Gastrocnemius medialis (tissue), 4 donors: Measurements from ENCODE around the gene TMEM17. TPM values are rescaled to one million over a fixed set of nuclear protein-coding genes. Genes with fewer than 3 reads are reported as not detected.

Experiments
- ATAC-seq, 2 donors: fragments of 150-250 bp; one replicate each; pipeline ENCODE4 v1.9.1; 2016
- DNase-seq, 2 donors: peaks; one replicate each; pipeline ENCODE4 v3.0.0-alpha.2; 2019
- H3K27ac ChIP-seq, 4 donors: fragments of 200-600 bp; sonication (generic); 1 replicate in 1 of 4; 2 replicates in 3 of 4; pipeline ENCODE4 v1.5.1; 2016 to 2018; ENCODE audit warnings: mild to moderate bottlenecking in 2 of 4, moderate library complexity in 1 of 4
- H3K27me3 ChIP-seq, 3 donors: fragments of 200-600 bp; sonication (generic) in 2 of 3; 1 replicate in 1 of 3; 2 replicates in 2 of 3; pipeline versions ENCODE4 v1.5.1 to v1.6.0; 2016 to 2019; ENCODE audit warnings: mild to moderate bottlenecking in 1 of 3, moderate library complexity in 1 of 3
- H3K36me3 ChIP-seq, 2 donors: fragments of 200-600 bp; sonication (generic) in 1 of 2; one replicate each; pipeline ENCODE4 v1.5.1; 2017 to 2018
- H3K4me1 ChIP-seq, 2 donors: fragments of 200-600 bp; sonication (generic) in 1 of 2; one replicate each; pipeline ENCODE4 v1.5.1; 2016 to 2017; ENCODE audit warnings: mild to moderate bottlenecking in 2 of 2
- H3K4me3 ChIP-seq, 4 donors: fragments of 200-600 bp; sonication (generic) in 3 of 4; 1 replicate in 1 of 4; 2 replicates in 3 of 4; pipeline ENCODE4 v1.5.1; 2016 to 2019; ENCODE audit warnings: mild to moderate bottlenecking in 2 of 4
- H3K9me3 ChIP-seq, 3 donors: fragments of 200-600 bp; sonication (generic) in 2 of 3; 1 replicate in 1 of 3; 2 replicates in 2 of 3; pipeline ENCODE4 v1.5.1; 2016 to 2019
- CTCF ChIP-seq, 5 experiments: fragments of 450-650 bp in 3 of 5; fragments of 200-600 bp in 2 of 5; sonication (generic) in 2 of 5; IDR thresholded peaks in 4 of 5; conservative IDR thresholded peaks in 1 of 5; 1 replicate in 4 of 5; 2 replicates in 1 of 5; pipeline ENCODE4 v1.5.1; 2016 to 2019; ENCODE audit warnings: antibody characterized with exemption in 5 of 5, mild to moderate bottlenecking in 3 of 5, moderate library complexity in 3 of 5
- POLR2A ChIP-seq, 2 donors: fragments of 450-650 bp; IDR thresholded peaks; one replicate each; pipeline ENCODE4 v1.6.1; 2017; ENCODE audit warnings: antibody characterized with exemption in 2 of 2, mild to moderate bottlenecking in 2 of 2, moderate library complexity in 2 of 2
- in situ Hi-C, 4 donors: fragments of 200-750 bp; cut with MboI; loops; one replicate each; pipeline versions ENCODE4 v1.15.0 to v1.8.0; 2017; ENCODE audit warnings: low sequenced_read_pairs in 4 of 4
- intact Hi-C: fragments of 100-400 bp; cut with DNase I; formaldehyde crosslinking; loops from one replicate; pipeline ENCODE4 v1.15.1; 2023; ENCODE audit warnings: low total_unique reads
- total RNA-seq, 4 donors: library from RNA; depleted of rRNA; stranded (reverse); fragments of >200 nt; gene quantifications; one replicate each; pipeline versions ENCODE4 v1.1.0 to v1.2.3, GENCODE V29; 2016

TMEM17 gene
- total RNA-seq, 4 donors from 2014 or later, result 0.15 to 1.8 (median 0.51) TPM

GRCh38 chr2:62545261-62545660, 39.3 kb upstream of the TMEM17 start:
- H3K9me3 ChIP-seq, result no peaks in the 10 kb centered on the region
- H3K27me3 ChIP-seq, result no peaks in the 10 kb centered on the region
- no peak for ATAC-seq
- H3K27ac ChIP-seq, result no peak overlapping the region
- no peaks in the 10 kb centered on the region for H3K36me3 ChIP-seq
- TF ChIP-seq CTCF (IDR thresholded peaks at IDR 0.05 in 4 of 5, conservative IDR thresholded peaks at IDR 0.05 in 1 of 5) (no peak), POLR2A (IDR thresholded peaks at IDR 0.05) (no peak)
- intact Hi-C loops (no loop called here), in situ Hi-C loops (no loop called here)
- H3K4me1 ChIP-seq, result no peaks in the 10 kb centered on the region
- DNase-seq, result no peak
- H3K4me3 ChIP-seq, result no peak overlapping the region

- ATAC-seq (no peak), DNase-seq (no peak)
- no peak for TF ChIP-seq POLR2A (IDR thresholded peaks at IDR 0.05)
- no peak for TF ChIP-seq CTCF (IDR thresholded peaks at IDR 0.05 in 4 of 5, conservative IDR thresholded peaks at IDR 0.05 in 1 of 5)
- Histone ChIP-seq H3K36me3 (no peaks in the 10 kb centered on the region), H3K27me3 (no peaks in the 10 kb centered on the region), H3K4me1 (no peaks in the 10 kb centered on the region), H3K27ac (no peak overlapping the region), H3K9me3 (no peaks in the 10 kb centered on the region), H3K4me3 (no peak overlapping the region)
- intact Hi-C loops, result no loop called here
- in situ Hi-C loops, result no loop called here
Observed at GRCh38 chr2:62540408-62541168, 34.6 kb upstream of the TMEM17 start.

GRCh38 chr2:62539606-62540407, 33.8 kb upstream of the TMEM17 start:
- ATAC-seq, result no peak
- intact Hi-C loops (no loop called here), in situ Hi-C loops (no loop called here)
- Histone ChIP-seq H3K27ac (no peak overlapping the region), H3K4me3 (no peak overlapping the region), H3K4me1 (no peaks in the 10 kb centered on the region), H3K36me3 (no peaks in the 10 kb centered on the region), H3K9me3 (no peaks in the 10 kb centered on the region), H3K27me3 (no peaks in the 10 kb centered on the region)
- no peak for DNase-seq
- TF ChIP-seq POLR2A (IDR thresholded peaks at IDR 0.05), result no peak
- no peak for TF ChIP-seq CTCF (IDR thresholded peaks at IDR 0.05 in 4 of 5, conservative IDR thresholded peaks at IDR 0.05 in 1 of 5)

DNA sequence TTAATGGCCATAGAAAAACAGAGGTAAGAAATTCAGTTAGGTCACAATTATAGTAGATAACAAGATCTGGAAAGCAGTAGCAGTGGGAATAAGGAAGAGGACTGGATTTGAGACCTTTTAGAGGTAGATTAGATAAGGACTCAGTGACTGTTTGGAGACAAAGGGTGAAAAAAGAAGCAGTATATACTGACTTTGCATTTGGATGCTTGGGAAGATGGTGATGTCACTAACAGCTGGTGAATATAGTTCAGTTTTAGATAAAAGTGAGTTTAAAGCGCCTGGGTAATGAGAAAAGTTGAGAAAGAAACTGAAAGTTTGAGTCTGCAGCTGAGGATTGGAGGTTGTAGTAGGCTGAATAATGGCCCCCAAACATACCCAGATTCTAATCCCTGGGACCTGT, 32.8 kb upstream of the TMEM17 start:
- intact Hi-C loops, result no loop called here
- H3K36me3 ChIP-seq, result no peaks in the 10 kb centered on the region
- no peaks in the 10 kb centered on the region for H3K27me3 ChIP-seq
- no peak overlapping the region for H3K4me3 ChIP-seq
- TF ChIP-seq POLR2A (IDR thresholded peaks at IDR 0.05) (no peak), CTCF (IDR thresholded peaks at IDR 0.05 in 4 of 5, conservative IDR thresholded peaks at IDR 0.05 in 1 of 5) (no peak)
- H3K9me3 ChIP-seq, result no peaks in the 10 kb centered on the region
- in situ Hi-C loops, result no loop called here
- H3K4me1 ChIP-seq, result no peaks in the 10 kb centered on the region
- ATAC-seq, result no peak
- DNase-seq, result no peak
- no peak overlapping the region for H3K27ac ChIP-seq
